GM18505 (cell line): Measurements from ENCODE around the gene ESAM.

Source experiments
- ATAC-seq: cut with Tn5 transposase; IDR thresholded peaks from one replicate; pipeline ENCODE4 v1.9.1; 2021; ENCODE audit not compliant: unreplicated experiment
- POLR2A ChIP-seq: IDR thresholded peaks from 4 replicates; pipeline ENCODE4 v1.6.1; 2011; ENCODE audit warnings: borderline replicate concordance; ENCODE audit not compliant: insufficient read depth, insufficient read length; ENCODE audit errors: extremely low read depth

ESAM gene

GRCh38 chr11:124724979-124725718, 36.9 kb downstream of the ESAM start:
- ATAC-seq, result peak; percentile 85
- no peak for TF ChIP-seq POLR2A

- ATAC-seq, result no peak
- no peak for TF ChIP-seq POLR2A
Observed at GRCh38 chr11:124722176-124722575, 39.9 kb downstream of the ESAM start.

DNA sequence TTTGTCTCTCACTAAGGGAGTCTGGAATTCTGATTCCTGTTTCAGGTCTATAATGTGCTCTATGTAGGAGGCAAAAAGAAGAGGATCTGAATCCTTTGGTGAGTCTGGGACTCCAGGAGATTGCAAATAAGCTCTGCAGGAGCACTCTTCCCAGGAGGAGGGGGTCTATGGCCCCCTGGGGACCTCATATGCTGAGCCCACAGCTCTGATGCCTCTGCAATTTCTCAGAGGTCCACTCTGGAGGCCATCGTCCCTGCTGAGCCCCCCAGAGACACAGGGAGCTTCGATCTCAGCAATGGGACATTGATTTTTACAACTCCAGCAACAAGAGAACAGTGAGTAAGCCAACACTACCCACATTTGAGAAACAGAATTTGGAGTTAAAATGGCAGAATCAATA, 42.6 kb downstream of the ESAM start:
- no peak for ATAC-seq
- no peak for TF ChIP-seq POLR2A

GRCh38 chr11:124718801-124719200, 43.3 kb downstream of the ESAM start:
- TF ChIP-seq POLR2A, result no peak
- no peak for ATAC-seq

DNA sequence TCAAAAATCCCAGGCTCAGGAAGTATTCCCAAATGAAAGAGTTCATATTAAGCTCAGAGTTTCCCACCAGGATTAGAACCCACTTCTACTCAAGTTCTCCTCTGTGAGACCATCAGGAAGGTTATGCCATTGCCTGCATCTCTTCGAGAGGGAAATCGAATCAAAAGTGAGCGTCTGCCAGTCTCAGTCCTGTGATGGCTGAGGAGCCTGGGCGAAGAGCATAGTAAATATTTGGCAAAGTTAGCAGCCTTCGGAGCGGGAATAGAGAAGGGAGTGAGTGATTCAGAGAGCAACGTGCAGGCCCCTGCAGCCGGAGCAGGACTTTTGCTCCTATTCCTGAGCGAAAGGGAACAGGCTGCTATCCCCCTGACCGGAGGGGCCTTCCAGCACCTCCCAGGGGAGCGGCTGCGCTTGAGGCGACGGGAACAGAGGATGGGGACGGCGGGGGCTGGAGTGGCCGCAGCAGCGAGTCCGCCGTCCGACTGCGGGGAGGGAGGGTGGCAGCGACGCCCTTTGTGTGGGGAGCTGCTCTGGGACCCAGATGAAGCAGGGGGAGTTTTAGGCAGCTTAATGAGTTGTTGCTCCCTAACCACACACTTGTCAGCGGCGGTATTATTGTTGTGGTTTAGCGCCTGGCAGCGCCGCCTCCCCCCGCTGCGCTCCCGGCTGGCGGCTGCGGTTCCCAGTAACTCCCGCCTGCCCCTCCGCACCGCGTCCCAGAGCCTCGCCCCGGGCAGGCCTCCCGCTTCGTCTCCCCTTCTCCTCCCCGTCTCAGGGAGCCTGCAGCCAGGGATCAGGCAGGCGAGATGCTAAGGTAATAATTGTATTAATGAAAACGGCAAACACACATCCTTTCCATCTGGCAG, 44.1 kb downstream of the ESAM start:
- no peak for ATAC-seq

GRCh38 chr11:124717421-124717785, 44.7 kb downstream of the ESAM start:
- no peak for ATAC-seq

More for the DNA sequence above, 44.1 kb downstream of the ESAM start:
- TF ChIP-seq POLR2A, result no peak

DNA sequence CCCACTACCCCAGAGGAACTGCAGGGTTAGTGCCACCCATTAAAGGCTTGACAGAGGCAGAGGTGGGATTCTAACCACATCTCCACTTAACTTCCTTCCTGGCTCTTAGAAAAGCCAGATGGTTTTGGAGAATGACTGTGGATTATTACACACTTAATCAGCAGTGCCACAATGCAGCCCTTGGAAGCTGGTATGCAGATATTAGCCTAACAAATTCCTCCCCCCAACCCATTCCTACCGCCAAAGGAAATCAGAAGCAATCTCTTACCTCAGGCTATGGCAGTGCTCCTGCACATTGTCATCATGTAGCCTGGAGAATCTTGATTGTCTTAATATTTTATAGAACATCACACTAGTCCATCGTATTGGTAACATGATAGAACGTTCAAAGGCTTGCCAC, 45.5 kb downstream of the ESAM start:
- no peak for ATAC-seq
- no peak for TF ChIP-seq POLR2A

More at GRCh38 chr11:124717421-124717785, 44.7 kb downstream of the ESAM start:
- no peak for TF ChIP-seq POLR2A

DNA sequence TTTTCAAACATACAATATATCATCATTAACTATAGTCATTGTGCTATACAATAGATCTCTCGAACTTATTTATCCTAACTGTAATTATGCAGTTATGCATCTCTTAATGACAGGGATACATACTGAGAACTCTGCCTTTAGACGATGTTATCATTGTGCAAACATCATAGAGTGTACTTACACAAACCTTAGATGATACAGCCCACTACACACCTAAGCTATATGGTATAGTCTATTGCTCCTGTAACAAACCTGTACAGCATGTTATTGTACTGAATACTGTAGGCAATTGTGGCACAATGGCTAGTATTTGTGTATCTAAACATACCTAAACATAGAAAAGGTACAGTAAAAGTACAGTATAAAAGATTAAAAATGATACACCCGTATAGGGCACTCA, 49.7 kb downstream of the ESAM start:
- no peak for TF ChIP-seq POLR2A
- no peak for ATAC-seq

DNA sequence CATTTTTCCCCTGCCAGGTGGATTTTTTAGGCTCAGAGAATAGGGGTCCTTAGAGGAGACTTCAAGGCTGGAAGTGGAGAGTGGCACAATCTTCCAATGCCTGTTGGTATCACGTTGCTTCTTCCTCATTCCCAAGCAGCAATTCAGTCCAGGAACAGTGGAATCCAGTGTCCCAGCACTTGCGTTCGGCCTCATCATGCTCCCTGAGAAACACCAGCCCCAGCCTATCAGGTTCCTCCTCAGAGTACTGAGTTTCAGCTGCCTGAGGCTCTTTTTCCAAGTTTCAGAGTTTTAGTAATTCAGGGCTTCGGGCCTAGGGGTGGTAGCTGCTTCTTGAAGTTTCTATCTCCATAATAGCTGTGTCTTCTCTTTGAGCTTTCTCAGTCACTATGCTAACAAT, 54.3 kb downstream of the ESAM start:
- TF ChIP-seq POLR2A, result no peak
- no peak for ATAC-seq
